Lower lobe of right lung (tissue), 2 donors: ENCODE data around the gene IFNA16. TPM values are rescaled to one million over a fixed set of nuclear protein-coding genes. Genes with fewer than 3 reads are reported as not detected.
"Not testable (repeated sequence)": the region's sequence is repeated elsewhere in the genome, so short reads cannot be mapped to it uniquely, and the experiment has no call there.

Experiments
- ATAC-seq, 2 donors: fragments of 200-7000 bp; cut with Tn5 transposase; one replicate each; pipeline ENCODE4 v1.9.1; 2020 to 2022; ENCODE audit warnings: mild to moderate bottlenecking in 2 of 2, moderate library complexity in 2 of 2
- DNase-seq: peaks from one replicate; pipeline ENCODE4 v3.0.0-alpha.2; 2020
- H3K27ac ChIP-seq: fragments of 200-600 bp; one replicate; pipeline ENCODE4 v1.8.0; 2022
- H3K27me3 ChIP-seq: fragments of 200-600 bp; one replicate; pipeline ENCODE4 v1.8.0; 2022; ENCODE audit warnings: low read depth
- H3K36me3 ChIP-seq: fragments of 200-600 bp; one replicate; pipeline ENCODE4 v1.8.0; 2022; ENCODE audit warnings: mild to moderate bottlenecking
- H3K4me1 ChIP-seq: fragments of 200-600 bp; one replicate; pipeline ENCODE4 v1.8.0; 2022
- H3K4me3 ChIP-seq: fragments of 200-600 bp; one replicate; pipeline ENCODE4 v1.8.0; 2022; ENCODE audit warnings: mild to moderate bottlenecking
- H3K9me3 ChIP-seq: fragments of 200-600 bp; one replicate; pipeline ENCODE4 v1.8.0; 2022
- intact Hi-C: fragments of 100-400 bp; cut with DNase I; formaldehyde crosslinking; loops from one replicate; pipeline ENCODE4 v1.11.0; 2022
- total RNA-seq: library from RNA; stranded (reverse); fragmentation: NEBNext Ultra II Directional; extraction: Animal tissue kit (Norgen Biotek cat#: 25700); gene quantifications from one replicate; pipeline ENCODE4 v1.2.1, GENCODE V29; 2021
- TF ChIP-seq, protein P1 (sequence below): fragments of 200-600 bp; IDR thresholded peaks from one replicate; pipeline ENCODE4 v1.8.0; 2022; ENCODE audit warnings: antibody characterized with exemption, mild to moderate bottlenecking
- donor health status: DM: no; HTN: yes; CAD: no; lungs with severe emphysema.

The IFNA16 gene
- total RNA-seq, 1 donor from 2014 or later: not detected

- no peak overlapping the region for H3K4me3 ChIP-seq
- ATAC-seq (no peak), DNase-seq (no peak)
- no peaks in the 10 kb centered on the region for H3K4me1 ChIP-seq
- intact Hi-C loops: no loop called here
- TF ChIP-seq, protein P1, sequence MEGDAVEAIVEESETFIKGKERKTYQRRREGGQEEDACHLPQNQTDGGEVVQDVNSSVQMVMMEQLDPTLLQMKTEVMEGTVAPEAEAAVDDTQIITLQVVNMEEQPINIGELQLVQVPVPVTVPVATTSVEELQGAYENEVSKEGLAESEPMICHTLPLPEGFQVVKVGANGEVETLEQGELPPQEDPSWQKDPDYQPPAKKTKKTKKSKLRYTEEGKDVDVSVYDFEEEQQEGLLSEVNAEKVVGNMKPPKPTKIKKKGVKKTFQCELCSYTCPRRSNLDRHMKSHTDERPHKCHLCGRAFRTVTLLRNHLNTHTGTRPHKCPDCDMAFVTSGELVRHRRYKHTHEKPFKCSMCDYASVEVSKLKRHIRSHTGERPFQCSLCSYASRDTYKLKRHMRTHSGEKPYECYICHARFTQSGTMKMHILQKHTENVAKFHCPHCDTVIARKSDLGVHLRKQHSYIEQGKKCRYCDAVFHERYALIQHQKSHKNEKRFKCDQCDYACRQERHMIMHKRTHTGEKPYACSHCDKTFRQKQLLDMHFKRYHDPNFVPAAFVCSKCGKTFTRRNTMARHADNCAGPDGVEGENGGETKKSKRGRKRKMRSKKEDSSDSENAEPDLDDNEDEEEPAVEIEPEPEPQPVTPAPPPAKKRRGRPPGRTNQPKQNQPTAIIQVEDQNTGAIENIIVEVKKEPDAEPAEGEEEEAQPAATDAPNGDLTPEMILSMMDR: no peak
- no peaks in the 10 kb centered on the region for H3K36me3 ChIP-seq
- H3K27me3 ChIP-seq: no peaks in the 10 kb centered on the region
- H3K9me3 ChIP-seq: no peaks in the 10 kb centered on the region
- no peak overlapping the region for H3K27ac ChIP-seq
These were observed 11.9 kb downstream of the IFNA16 start for GRCh38 chr9:21205204-21205603.

GRCh38 chr9:21202105-21202504 lies 15.0 kb downstream of the IFNA16 start, which contains the start of gene IFNA7:
TSS of gene IFNA7 (minus strand) at chr9:21202205. CDS start at chr9:21202165, 40 bp downstream.
- H3K27ac ChIP-seq, ATAC-seq, H3K4me1 ChIP-seq, H3K9me3 ChIP-seq, intact Hi-C loops, H3K27me3 ChIP-seq, H3K4me3 ChIP-seq, DNase-seq, H3K36me3 ChIP-seq: not testable (repeated sequence)

GRCh38 chr9:21194867-21195776 lies 22.0 kb downstream of the IFNA16 start:
- peak; percentile 84 to 86 for ATAC-seq
- TF ChIP-seq, protein P1: peak; percentile 63
- DNase-seq, H3K4me1 ChIP-seq, H3K36me3 ChIP-seq, intact Hi-C loops, H3K27ac ChIP-seq, H3K4me3 ChIP-seq, H3K9me3 ChIP-seq, H3K27me3 ChIP-seq: not testable (repeated sequence)

- DNase-seq, H3K27ac ChIP-seq, H3K4me1 ChIP-seq, H3K9me3 ChIP-seq, ATAC-seq, H3K36me3 ChIP-seq, H3K4me3 ChIP-seq, intact Hi-C loops, H3K27me3 ChIP-seq: not testable (repeated sequence)
These were observed 29.6 kb downstream of the IFNA16 start, which contains the start of gene IFNA4 for GRCh38 chr9:21187487-21187886. TSS of gene IFNA4 (minus strand) at chr9:21187587. CDS start at chr9:21187531, 56 bp downstream.

DNA sequence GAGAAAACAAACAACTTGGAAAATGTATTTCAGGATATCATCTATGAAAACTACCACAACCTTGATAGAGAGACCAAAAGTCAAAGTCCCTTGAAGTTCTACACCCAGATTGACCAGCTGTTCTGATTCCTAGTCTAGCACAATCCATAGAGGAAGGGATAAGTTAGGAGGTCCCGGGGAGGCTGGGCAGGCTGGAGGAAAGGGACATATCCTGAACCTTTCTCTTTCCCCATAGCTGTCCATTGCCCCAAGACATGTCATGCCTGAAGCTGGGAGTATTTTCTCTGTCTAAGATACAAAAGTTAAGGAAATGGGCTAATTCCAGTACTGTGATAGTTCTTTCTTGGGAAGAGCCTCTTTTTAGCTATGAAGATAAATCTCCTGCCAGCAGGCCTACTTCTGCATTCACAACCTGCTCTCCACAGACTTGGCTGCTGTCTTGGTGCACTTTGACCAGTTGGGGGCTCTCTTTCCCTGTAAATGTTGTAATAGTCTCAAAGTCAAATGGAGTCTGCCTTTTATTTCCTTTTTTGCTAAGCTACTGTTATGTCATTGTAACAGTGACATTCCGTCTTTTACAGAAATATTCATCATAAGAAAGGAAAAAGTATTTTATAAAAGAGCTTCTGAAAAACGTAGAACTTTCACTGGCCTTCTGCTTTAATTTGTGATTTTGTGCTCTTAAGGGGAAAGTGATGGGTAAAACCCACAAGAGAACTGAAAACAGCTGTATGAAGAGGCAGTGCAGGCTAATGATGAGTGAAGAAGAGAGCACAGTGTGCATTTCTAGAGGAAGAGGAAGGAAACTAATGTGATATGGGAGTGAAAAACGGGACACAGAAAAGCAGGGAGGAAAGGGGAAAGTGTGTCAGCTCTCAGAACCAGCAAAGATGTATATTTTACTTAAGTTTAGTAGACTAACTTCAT lies 34.0 kb downstream of the IFNA16 start:
- H3K36me3 ChIP-seq, H3K27me3 ChIP-seq, H3K4me1 ChIP-seq, intact Hi-C loops, H3K4me3 ChIP-seq, H3K9me3 ChIP-seq, H3K27ac ChIP-seq, DNase-seq: not testable (repeated sequence)
- TF ChIP-seq, protein P1: peak; percentile 38
- ATAC-seq: peak; percentile 82 to 85

- Histone ChIP-seq H3K4me3 (no peak overlapping the region), H3K4me1 (no peaks in the 10 kb centered on the region), H3K27ac (no peak overlapping the region), H3K27me3 (no peaks in the 10 kb centered on the region), H3K36me3 (no peaks in the 10 kb centered on the region), H3K9me3 (no peaks in the 10 kb centered on the region)
- ATAC-seq: no peak
- DNase-seq: no peak
- TF ChIP-seq, protein P1: no peak
- intact Hi-C loops: no loop called here
These were observed 42.4 kb downstream of the IFNA16 start for GRCh38 chr9:21174671-21175070.
